ENCODE results near the gene TTC9. TPM values are rescaled to one million over a fixed set of nuclear protein-coding genes. Genes with fewer than 3 reads are reported as not detected.

The TTC9 gene
- not detected in 2 replicates for total RNA-seq (2011; cell fraction: chromatin; rRNA removed; ENCODE audit: low replicate concordance)
- total RNA-seq (2011; cell fraction: nucleolus; rRNA removed): not detected in 2 replicates
- total RNA-seq (2011; cell fraction: nucleoplasm; rRNA removed): not detected in 2 replicates
- total RNA-seq (2014; rRNA removed) (not detected in 2 replicates), total RNA-seq (2014; rRNA removed; fragmentation: Illumina TruSeq; extraction: Trizol) (not detected in 2 replicates), total RNA-seq (2015; rRNA removed; fragmentation: Illumina TruSeq; extraction: Trizol) (not detected in 2 replicates), total RNA-seq (2021) (0.02 and 0.07 TPM in 2 replicates), polyA plus RNA-seq (2011; rRNA removed) (not detected in 2 replicates), polyA plus RNA-seq (2014; fragmentation: Illumina TruSeq; extraction: Trizol) (not detected in 2 replicates), polyA plus RNA-seq (2014; fragmentation: Nextera tagmentation; extraction: Ambion mirVana) (not detected), polyA plus RNA-seq (2014; rRNA removed) (not detected in 2 replicates), polyA minus RNA-seq (2011; rRNA and poly(A)+ RNA removed) (not detected in 2 replicates), Bru-seq, nascent RNA (percentile 3 among the genes with signal in this experiment), BruChase-seq, experiment 1, labeled RNA remaining after a 2-hour chase (percentile 3 among the genes with signal in this experiment), BruChase-seq, experiment 2, labeled RNA remaining after a 6-hour chase (percentile 8 among the genes with signal in this experiment)
- polyA plus RNA-seq (2011; cell fraction: cytosol; rRNA removed): not detected in 2 replicates
- not detected in 2 replicates for polyA plus RNA-seq (2011; cell fraction: nucleus; rRNA removed)
- not detected in 2 replicates for polyA plus RNA-seq (2012)
- not detected in 2 replicates for polyA minus RNA-seq (2011; cell fraction: cytosol; rRNA and poly(A)+ RNA removed)
- not detected in 2 replicates for polyA minus RNA-seq (2011; cell fraction: nucleus; rRNA and poly(A)+ RNA removed)
- long read RNA-seq, experiment 1, full-length matches to known transcripts: 1 of 1 reads
- long read RNA-seq, experiment 1, partial matches to known transcripts: 0 of 1 reads
- long read RNA-seq, experiment 1, other reads (novel, unspliced or antisense): 0 of 1 reads
- long read RNA-seq, experiment 2: 0 reads
- long read RNA-seq, experiment 3: 0 reads

- in situ Hi-C loops (cut with MboI) (no loop called here), intact Hi-C loops (cut with micrococcal nuclease) (no loop called here)
- H3K4me3 ChIP-seq: peak within 1 kb of the TSS; percentile 33
- 0% methylated on average over 12 of the region's 105 CpGs for WGBS (ENCODE audit: insufficient coverage, low coverage, missing lambda C conversion rate)
- no peak within 1 kb of the TSS for H2AFZ ChIP-seq (ENCODE audit: low read depth, low read length)
- no peaks in the 10 kb centered on the region for H4K20me1 ChIP-seq (replicated peaks; ENCODE audit: control insufficient read depth, insufficient read depth, low read length)
- FAIRE-seq (no peak), DNase-seq (ENCODE audit: extremely low read depth in 1 of 4, low spot score in 3 of 4) (peak; percentile 9 to 53 (median 44)), ATAC-seq (peak; percentile 70)
- no peak within 1 kb of the TSS for H3K27ac ChIP-seq (ENCODE audit: extremely low read depth, low read depth, low read length)
- POLR2A ChIA-PET: no interaction called here
- H3K4me1 ChIP-seq (replicated peaks in 1 of 2; ENCODE audit: control insufficient read depth in 2 of 2, insufficient read depth in 2 of 2, low read length in 2 of 2): peaks cover 0 to 17% of the 10 kb centered on the region in 2 experiments; a peak in 2 of 5 replicates
- CTCF ChIA-PET (ENCODE audit: low intra/inter-chr PET ratio): no interaction called here
- H3K79me2 ChIP-seq (ENCODE audit: control insufficient read depth, insufficient read depth, low read length): no peaks in the 10 kb centered on the region
- no peak within 1 kb of the TSS for H3K9ac ChIP-seq (ENCODE audit: insufficient read depth in 1 of 2, low read depth in 2 of 2, low read length in 2 of 2)
- H3K27me3 ChIP-seq (ENCODE audit: control insufficient read depth in 2 of 2, insufficient read depth in 2 of 2, low read length in 2 of 2): peaks cover 16 to 29% of the 10 kb centered on the region in 2 experiments
- H3K36me3 ChIP-seq (ENCODE audit: control insufficient read depth, insufficient read depth, low read length): no peaks in the 10 kb centered on the region
- no peaks in the 10 kb centered on the region; the same call in 1 of the 2 replicates for H3K9me3 ChIP-seq (replicated peaks; ENCODE audit: control insufficient read depth, insufficient read depth, low read depth, low read length)
- H3K4me2 ChIP-seq (ENCODE audit: insufficient read depth, low read length): no peak within 1 kb of the TSS
- TF ChIP-seq MCM7 (IDR thresholded peaks at IDR 0.05) (no peak), HCFC1 (IDR thresholded peaks at IDR 0.05; ENCODE audit: low read depth, low read length) (no peak), CREB1 (IDR thresholded peaks at IDR 0.05) (no peak), CREB1 (CRISPR knock-in tag; IDR thresholded peaks at IDR 0.05) (no peak), FOXP4 (CRISPR knock-in tag; IDR thresholded peaks at IDR 0.05; ENCODE audit: borderline replicate concordance) (no peak), CXXC5 (CRISPR knock-in tag; IDR thresholded peaks at IDR 0.05) (peak; percentile 27; the same call in 1 of the 2 replicates), VEZF1 (CRISPR knock-in tag; IDR thresholded peaks at IDR 0.05) (peak; percentile 25; the same call in 1 of the 2 replicates), DDX20 (tag; IDR thresholded peaks at IDR 0.05; ENCODE audit: low read depth) (no peak)
- H3K9me1 ChIP-seq (ENCODE audit: control insufficient read depth, insufficient read depth, low read length): no peaks in the 10 kb centered on the region
- no TSS peak for BruUV-seq (replicated peaks)
Observed at GRCh38 chr14:70641548-70642302, at the start of gene TTC9. TTC9 (plus strand) TSS chr14:70641916; CDS start chr14:70642130, 214 bp downstream.
